GM10248 (cell line): Measurements from ENCODE around the gene TRAF3IP1.

ENCODE experiments used
- CTCF ChIA-PET: fragments of 300-600 bp; sonication (Branson Sonifier 250); formaldehyde crosslinking; extraction: SDS; loops from one replicate; lab custom pipeline; 2021; ENCODE audit warnings: antibody characterized with exemption; lab: Yijun Ruan, JAX
- POLR2A ChIA-PET: fragments of 350-650 bp; sonication (Branson Sonifier 250); formaldehyde crosslinking; extraction: SDS; loops from one replicate; lab custom pipeline; 2020; ENCODE audit warnings: antibody characterized with exemption; lab: Yijun Ruan, JAX
- DNase-seq: peaks from one replicate; pipeline ENCODE4 v3.0.0; 2012; ENCODE audit errors: extremely low spot score
- TF ChIP-seq, protein P1 (sequence below): IDR thresholded peaks from 2 replicates; pipeline ENCODE4 v1.5.1; 2012; ENCODE audit warnings: mild to moderate bottlenecking, low read depth; ENCODE audit errors: extremely low read depth, missing control alignments, control extremely low read depth

The TRAF3IP1 gene

DNA sequence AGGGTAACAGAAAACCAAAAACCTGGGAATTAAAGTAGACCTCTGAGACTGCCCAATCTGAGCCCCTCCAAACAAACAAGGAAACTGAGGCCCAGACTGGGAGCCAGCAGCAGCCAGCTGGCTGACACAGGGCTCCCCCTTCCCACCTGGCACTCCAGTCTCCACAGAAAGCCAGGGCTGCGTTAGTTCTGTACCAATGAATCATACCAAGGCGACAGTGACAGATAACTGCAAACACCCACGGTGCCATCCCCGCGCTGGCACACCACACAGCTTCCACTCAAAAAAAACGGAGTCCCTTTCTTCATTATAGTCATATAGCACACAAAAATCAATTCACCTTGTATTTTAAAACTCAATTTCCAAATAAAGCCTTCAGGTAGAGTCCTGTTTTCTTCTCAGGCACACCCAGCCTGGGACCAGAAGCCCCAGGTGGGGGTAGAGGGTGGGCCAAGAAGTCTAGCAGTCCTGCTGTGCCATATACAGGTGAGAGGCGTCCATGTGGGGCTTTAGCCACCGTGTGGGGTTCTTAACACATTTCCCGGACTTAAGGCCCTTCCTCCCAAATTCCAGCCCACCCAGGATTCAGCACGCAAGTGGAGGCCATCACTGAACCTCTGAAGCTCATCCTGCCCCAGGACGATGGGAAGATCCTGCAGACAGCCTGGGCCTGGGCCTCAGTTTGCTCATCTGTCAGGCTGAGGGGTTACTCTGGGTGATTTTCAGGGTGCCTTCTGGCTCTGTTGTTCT is 33.2 kb upstream of the TRAF3IP1 start:
- no peak for DNase-seq
- ChIA-PET CTCF (interaction anchor here (1.0 to 2.2 kb wide), 5 partner anchors 9 to 24 kb away, joined by 3 to 5 read pairs (median 4); no protein-coding TSS in a partner anchor), POLR2A (interaction anchor here (0.6 to 1.8 kb wide), 2 partner anchors 8 to 42 kb away, joined by 4 read pairs; no protein-coding TSS in a partner anchor)
- TF ChIP-seq, protein P1, sequence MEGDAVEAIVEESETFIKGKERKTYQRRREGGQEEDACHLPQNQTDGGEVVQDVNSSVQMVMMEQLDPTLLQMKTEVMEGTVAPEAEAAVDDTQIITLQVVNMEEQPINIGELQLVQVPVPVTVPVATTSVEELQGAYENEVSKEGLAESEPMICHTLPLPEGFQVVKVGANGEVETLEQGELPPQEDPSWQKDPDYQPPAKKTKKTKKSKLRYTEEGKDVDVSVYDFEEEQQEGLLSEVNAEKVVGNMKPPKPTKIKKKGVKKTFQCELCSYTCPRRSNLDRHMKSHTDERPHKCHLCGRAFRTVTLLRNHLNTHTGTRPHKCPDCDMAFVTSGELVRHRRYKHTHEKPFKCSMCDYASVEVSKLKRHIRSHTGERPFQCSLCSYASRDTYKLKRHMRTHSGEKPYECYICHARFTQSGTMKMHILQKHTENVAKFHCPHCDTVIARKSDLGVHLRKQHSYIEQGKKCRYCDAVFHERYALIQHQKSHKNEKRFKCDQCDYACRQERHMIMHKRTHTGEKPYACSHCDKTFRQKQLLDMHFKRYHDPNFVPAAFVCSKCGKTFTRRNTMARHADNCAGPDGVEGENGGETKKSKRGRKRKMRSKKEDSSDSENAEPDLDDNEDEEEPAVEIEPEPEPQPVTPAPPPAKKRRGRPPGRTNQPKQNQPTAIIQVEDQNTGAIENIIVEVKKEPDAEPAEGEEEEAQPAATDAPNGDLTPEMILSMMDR, result no peak

DNA sequence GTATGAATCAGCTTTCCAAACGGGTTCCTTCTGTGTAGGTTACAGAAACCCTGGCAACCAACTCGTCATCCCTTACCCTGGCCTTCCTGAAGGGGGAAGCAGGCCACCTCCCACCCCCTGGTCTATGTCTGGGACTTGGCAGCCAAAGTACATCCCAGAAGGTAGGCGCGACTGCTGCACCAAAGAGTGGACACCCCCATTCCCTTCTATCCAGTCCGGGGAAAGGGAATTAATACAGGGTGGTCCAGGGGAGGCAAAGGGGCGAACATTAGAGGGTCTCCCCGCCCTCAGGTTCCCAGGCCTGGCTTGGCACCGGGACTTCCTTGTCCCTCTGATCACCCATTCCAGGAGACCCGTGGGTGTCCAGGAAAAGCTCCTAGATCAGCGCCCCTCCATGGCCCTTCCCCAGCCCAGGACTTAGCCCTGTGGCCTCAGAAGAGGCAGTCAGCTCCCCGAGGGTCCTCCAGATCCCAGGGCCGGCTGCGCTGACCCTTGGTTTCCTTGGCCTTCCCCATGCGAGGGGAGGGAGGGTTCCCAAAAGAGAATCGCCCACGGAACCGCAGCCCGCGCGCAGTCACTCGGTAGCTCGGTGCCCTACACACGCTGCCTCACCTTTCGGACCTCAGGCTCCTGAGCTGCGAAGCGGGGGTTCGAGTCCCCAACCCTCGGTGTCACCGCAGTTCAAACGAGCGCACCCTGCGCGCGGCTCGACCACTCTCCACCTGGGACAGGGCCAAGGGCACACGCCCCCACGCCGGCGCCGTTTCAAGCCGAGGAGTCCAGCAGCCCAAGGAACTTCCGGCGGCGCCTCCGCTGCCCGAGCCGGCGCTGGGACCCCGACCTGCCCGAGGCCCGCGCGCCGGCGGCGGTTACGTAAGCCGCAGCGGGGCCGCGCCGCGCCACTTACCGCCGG is 32.3 kb upstream of the TRAF3IP1 start, which contains the start of gene PER2:
TSS of gene PER2 (minus strand) at position 874 of the 913 bp plus-strand sequence. CDS start 10,674 bp downstream, outside the sequence.
- ChIA-PET POLR2A (interaction anchor here (0.6 to 1.8 kb wide), 2 partner anchors 9 to 43 kb away, joined by 4 read pairs; no protein-coding TSS in a partner anchor), CTCF (interaction anchor here (1.0 to 2.2 kb wide), 5 partner anchors 10 to 177 kb away, joined by 3 to 5 read pairs (median 4); no protein-coding TSS in a partner anchor)
- peak; percentile 46 for DNase-seq
- TF ChIP-seq, protein P1, result no peak

DNA sequence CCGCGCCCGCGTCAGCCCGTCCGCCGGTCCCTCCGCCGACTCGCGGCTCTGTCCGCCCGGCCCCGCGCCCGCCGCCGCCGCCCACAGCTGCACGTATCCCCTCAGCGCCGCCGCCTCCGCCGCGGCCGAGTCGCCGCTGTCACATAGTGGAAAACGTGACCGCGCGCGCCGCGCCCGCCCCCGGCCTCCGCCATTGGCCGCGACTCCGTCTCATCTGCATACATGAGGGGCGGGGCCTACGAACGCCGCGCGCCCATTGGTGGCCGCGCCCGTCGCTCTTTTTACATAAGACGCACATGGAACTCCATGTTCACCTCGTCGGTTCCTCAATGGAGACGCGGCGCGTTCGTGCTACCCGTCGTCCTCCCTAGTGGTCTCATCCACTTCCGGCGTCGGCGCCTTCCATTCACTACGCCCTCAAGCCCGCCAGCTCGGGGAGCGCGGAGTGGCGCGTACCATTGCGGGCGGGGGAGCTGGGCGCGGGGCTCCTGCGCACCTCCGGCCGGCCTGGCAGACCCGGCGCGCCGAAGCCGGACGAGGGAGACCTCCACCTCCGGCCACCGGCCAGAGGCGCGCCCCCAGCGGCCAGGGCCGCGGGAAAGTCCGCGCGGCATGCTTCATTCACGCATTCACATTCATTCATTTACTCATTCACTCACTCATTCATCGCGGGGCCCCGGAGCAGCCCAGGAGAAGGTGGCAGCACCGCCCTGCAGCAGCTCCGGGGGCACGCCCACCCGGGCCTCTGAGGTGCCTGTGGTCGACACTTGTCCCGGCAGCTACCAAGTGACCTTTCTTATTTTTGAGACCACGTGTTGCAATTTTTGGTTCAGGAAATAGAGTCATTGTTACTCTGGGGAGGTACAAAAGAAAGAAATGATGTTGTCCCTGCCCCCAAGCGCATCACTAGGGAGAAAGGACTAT is 31.4 kb upstream of the TRAF3IP1 start:
- CTCF ChIA-PET, result interaction anchor here (0.7 to 2.2 kb wide), 7 partner anchors 10 to 176 kb away, joined by 3 to 5 read pairs (median 4); no protein-coding TSS in a partner anchor
- peak; percentile 98 for DNase-seq
- TF ChIP-seq, protein P1, result peak; percentile 35
- POLR2A ChIA-PET, result interaction anchor here (0.6 to 1.8 kb wide), 2 partner anchors 10 to 104 kb away, joined by 3 to 4 read pairs; no protein-coding TSS in a partner anchor

DNA sequence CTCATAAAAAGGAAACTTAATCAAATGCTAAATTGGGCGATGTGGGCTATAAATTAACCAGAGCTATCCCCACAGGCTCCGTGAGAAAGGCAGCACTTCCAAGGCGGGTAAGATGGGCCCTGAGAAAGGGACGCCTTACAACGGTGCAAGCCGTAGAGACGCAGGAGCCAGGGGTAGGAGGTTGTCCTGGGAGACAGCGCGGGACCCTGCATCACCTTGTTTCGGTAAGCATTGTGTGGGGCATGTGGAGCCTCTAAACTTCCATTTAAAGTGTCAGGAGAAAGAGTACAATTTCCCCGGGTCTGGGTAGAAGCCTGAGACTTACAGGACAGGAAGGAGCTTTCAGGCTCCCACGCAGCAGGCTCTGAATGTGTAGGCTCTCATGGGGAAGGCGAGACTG is 30.7 kb upstream of the TRAF3IP1 start:
- ChIA-PET CTCF (interaction anchor here (0.9 to 1.5 kb wide), 2 partner anchors 25 to 175 kb away, joined by 3 to 4 read pairs; no protein-coding TSS in a partner anchor), POLR2A (interaction anchor here (0.5 to 0.6 kb wide), 2 partner anchors 104 to 308 kb away, joined by 3 to 4 read pairs; no protein-coding TSS in a partner anchor)
- no peak for DNase-seq
- TF ChIP-seq, protein P1, result no peak

DNA sequence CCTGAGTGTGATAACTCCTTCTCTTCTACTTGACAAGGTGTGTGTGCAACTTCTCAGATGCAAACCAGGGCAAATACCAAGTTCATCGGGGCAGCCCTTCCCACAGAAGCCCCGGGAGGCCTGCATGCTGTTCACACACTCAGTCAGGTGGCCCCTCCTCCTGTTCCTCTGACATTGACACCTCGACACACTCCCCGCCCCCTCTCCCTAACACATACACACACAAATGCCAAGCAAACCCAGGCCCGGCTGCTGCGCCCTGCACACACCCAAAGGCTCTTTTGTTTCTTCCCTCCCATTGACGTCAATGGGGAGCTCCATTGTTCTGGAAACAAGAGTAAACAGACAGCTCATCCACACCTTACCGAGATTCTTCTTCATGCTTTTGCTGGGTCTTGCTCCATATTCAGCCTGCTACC is 30.2 kb upstream of the TRAF3IP1 start:
- TF ChIP-seq, protein P1, result no peak
- POLR2A ChIA-PET, result interaction anchor here (0.5 kb wide), 1 partner anchor 309 kb away, joined by 4 read pairs; no protein-coding TSS in a partner anchor
- CTCF ChIA-PET, result interaction anchor here (1.4 kb wide), 1 partner anchor 15 kb away, joined by 6 read pairs; no protein-coding TSS in a partner anchor
- DNase-seq, result no peak
